HCT116 (cell line): ENCODE data around the gene ASNSD1. TPM values are rescaled to one million over a fixed set of nuclear protein-coding genes. Genes with fewer than 3 reads are reported as not detected.

Source experiments
- ATAC-seq: fragments of 200-7000 bp; cut with Tn5 transposase; 2 replicates; pipeline ENCODE4 v1.9.1; 2020; ENCODE audit warnings: mild to moderate bottlenecking, moderate library complexity
- BruUV-seq: library from RNA; stranded (reverse); fragments of 400-500 nt; replicated peaks from 2 replicates; lab custom pipeline; 2021; lab: Mats Ljungman, UMichigan
- CTCF ChIA-PET: fragments of 300-600 bp; sonication (Branson Sonifier 250); formaldehyde crosslinking; loops from one replicate; lab custom pipeline; 2021; ENCODE audit warnings: antibody characterized with exemption; lab: Charles Lee
- POLR2A ChIA-PET: fragments of 300-600, 350-600 bp; sonication (Branson Sonifier 250); formaldehyde crosslinking; loops from one replicate; lab custom pipeline; 2021; ENCODE audit warnings: antibody characterized with exemption; lab: Charles Lee
- RAD21 ChIA-PET, 2 experiments: fragments of 300-600 bp; sonication (Branson Sonifier 250); formaldehyde crosslinking; loops; one replicate each; lab custom pipeline; 2023; ENCODE audit warnings: low total read pairs in 2 of 2; ENCODE audit not compliant: uncharacterized antibody in 2 of 2, unreplicated experiment in 2 of 2, low non-redundant PET in 1 of 2; lab: Charles Lee
- DNase-seq: peaks from one replicate; pipeline ENCODE4 v3.0.0-alpha.2; 2010; ENCODE audit warnings: low read depth, low spot score
- H2AFZ ChIP-seq: fragments of 200-600 bp; shearing (Covaris generic), sonication (generic); 2 replicates; pipeline ENCODE4 v1.6.1; 2017; ENCODE audit warnings: low read depth, mixed run types, mixed read lengths, antibody characterized with exemption, low read length; ENCODE audit not compliant: poor library complexity, severe bottlenecking
- H3K27ac ChIP-seq: 2 replicates; pipeline ENCODE4 v1.5.1; 2012; ENCODE audit warnings: low read depth, low read length
- H3K27me3 ChIP-seq: fragments of 200-600 bp; sonication (generic); 2 replicates; pipeline ENCODE4 v1.6.1; 2016; ENCODE audit warnings: mixed run types, low read length, mixed read lengths; ENCODE audit not compliant: insufficient read depth
- H3K36me3 ChIP-seq, 2 experiments: fragments of 200-500 bp in 1 of 2; fragments of 200-600 bp in 1 of 2; sonication (Bioruptor generic) in 1 of 2; sonication (generic) in 1 of 2; 2 replicates each; pipeline versions ENCODE4 v1.5.1 to v1.6.1; 2014 to 2016; ENCODE audit warnings: low read length in 2 of 2, inconsistent platforms in 1 of 2, mixed read lengths in 1 of 2, mixed run types in 1 of 2; ENCODE audit not compliant: insufficient read depth in 2 of 2, control insufficient read depth in 1 of 2
- H3K4me1 ChIP-seq, 2 experiments: fragments of 200-600 bp in 1 of 2; sonication (generic) in 1 of 2; 2 replicates each; pipeline versions ENCODE4 v1.5.1 to v1.6.1; 2012 to 2017; ENCODE audit warnings: low read length in 2 of 2, inconsistent platforms in 1 of 2, mild to moderate bottlenecking in 1 of 2, mixed read lengths in 1 of 2, mixed run types in 1 of 2, moderate library complexity in 1 of 2; ENCODE audit not compliant: insufficient read depth in 2 of 2, control insufficient read depth in 1 of 2
- H3K4me2 ChIP-seq: fragments of 200-600 bp; sonication (generic); 2 replicates; pipeline ENCODE4 v1.6.1; 2017; ENCODE audit warnings: mixed run types, low read length, mixed read lengths
- H3K4me3 ChIP-seq, 2 experiments: fragments of 200-600 bp in 1 of 2; sonication (generic) in 1 of 2; replicated peaks in 1 of 2; 2 replicates each; pipeline ENCODE4 v1.5.1; 2011 to 2016; ENCODE audit warnings: low read length in 2 of 2, control low read depth in 1 of 2, low read depth in 1 of 2, mild to moderate bottlenecking in 1 of 2, mixed read lengths in 1 of 2, mixed run types in 1 of 2
- H3K79me2 ChIP-seq: fragments of 200-600 bp; sonication (generic); 2 replicates; pipeline ENCODE4 v1.6.1; 2017; ENCODE audit warnings: mild to moderate bottlenecking, mixed run types, low read length, moderate library complexity, mixed read lengths; ENCODE audit not compliant: insufficient read depth
- H3K9ac ChIP-seq: fragments of 200-600 bp; sonication (generic); 2 replicates; pipeline ENCODE4 v1.6.1; 2016; ENCODE audit warnings: low read length, mixed read lengths
- H3K9me2 ChIP-seq: fragments of 200-600 bp; sonication (generic), shearing (Covaris generic); 2 replicates; pipeline ENCODE4 v1.6.1; 2017; ENCODE audit warnings: mixed run types, mild to moderate bottlenecking, moderate library complexity; ENCODE audit not compliant: insufficient read depth
- H3K9me3 ChIP-seq, 2 experiments: fragments of 200-500 bp in 1 of 2; fragments of 200-600 bp in 1 of 2; sonication (Bioruptor generic) in 1 of 2; sonication (generic) in 1 of 2; 2 replicates each; pipeline ENCODE4 v1.6.1; 2014 to 2017; ENCODE audit warnings: low read length in 2 of 2, mixed read lengths in 2 of 2, inconsistent platforms in 1 of 2, low read depth in 1 of 2, mild to moderate bottlenecking in 1 of 2, mixed run types in 1 of 2, moderate library complexity in 1 of 2; ENCODE audit not compliant: control insufficient read depth in 1 of 2, insufficient read depth in 1 of 2
- H4K20me1 ChIP-seq: fragments of 200-600 bp; sonication (generic), shearing (Covaris generic); 2 replicates; pipeline ENCODE4 v1.6.1; 2017; ENCODE audit warnings: mixed run types, mild to moderate bottlenecking, moderate library complexity; ENCODE audit not compliant: insufficient read depth
- CBX3 ChIP-seq: IDR thresholded peaks from 2 replicates; pipeline ENCODE4 v1.6.1; 2012; ENCODE audit warnings: low read depth
- FOSL1 ChIP-seq: IDR thresholded peaks from 2 replicates; pipeline ENCODE4 v1.6.1; 2012; ENCODE audit warnings: low read depth
- JUND ChIP-seq: IDR thresholded peaks from 2 replicates; pipeline ENCODE4 v1.6.1; 2012
- MAX ChIP-seq: IDR thresholded peaks from 2 replicates; pipeline ENCODE4 v1.6.1; 2012
- SIN3A ChIP-seq: IDR thresholded peaks from 2 replicates; pipeline ENCODE4 v1.6.1; 2012; ENCODE audit warnings: low read depth
- SP1 ChIP-seq: IDR thresholded peaks from 2 replicates; pipeline ENCODE4 v1.6.1; 2012; ENCODE audit warnings: low read depth
- SRF ChIP-seq: IDR thresholded peaks from 2 replicates; pipeline ENCODE4 v1.6.1; 2012; ENCODE audit warnings: low read depth
- intact Hi-C: fragments of 100-400 bp; cut with micrococcal nuclease; formaldehyde crosslinking; loops from 2 replicates; pipeline ENCODE4 v1.10.0; 2022
- total RNA-seq: library from RNA; stranded (reverse); gene quantifications from one replicate; pipeline ENCODE4 v1.2.1, GENCODE V29; 2021; ENCODE audit not compliant: unreplicated experiment
- TF ChIP-seq, protein P1 (sequence below): IDR thresholded peaks from 2 replicates; pipeline ENCODE4 v1.6.1; 2011; ENCODE audit warnings: mild to moderate bottlenecking, low read length, moderate library complexity; ENCODE audit not compliant: insufficient replicate concordance; ENCODE audit errors: extremely low read depth

Gene ASNSD1
- total RNA-seq, 1 experiment from 2014 or later = 33.6 TPM

DNA sequence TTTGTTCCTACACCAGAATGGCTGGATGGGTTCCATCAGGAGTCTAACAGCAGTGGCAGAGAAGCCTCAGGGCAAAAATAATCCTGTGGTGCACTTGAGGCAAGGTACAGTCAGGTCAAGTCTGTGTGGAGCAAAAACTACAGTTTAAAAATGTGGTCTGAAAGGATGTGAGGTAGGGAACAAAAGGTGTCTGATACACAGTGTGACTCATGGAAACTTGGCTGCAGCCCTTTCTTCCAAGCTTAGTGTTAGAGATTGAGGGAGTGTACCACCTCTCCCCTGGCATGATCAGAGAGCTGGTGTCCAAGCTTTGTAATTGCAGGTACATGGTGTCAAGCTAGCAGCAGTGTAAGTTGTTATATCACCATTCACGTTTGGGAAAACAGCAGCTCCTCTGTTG is 22.1 kb downstream of the ASNSD1 start:
- Histone ChIP-seq H3K4me1 (peaks cover 0 to 16% of the 10 kb centered on the region in 2 experiments; a peak in 3 of 4 replicates), H3K9ac (no peak overlapping the region), H3K9me2 (no peaks in the 10 kb centered on the region), H3K9me3 (no peaks in the 10 kb centered on the region), H3K4me3 (no peak overlapping the region), H3K27me3 (no peaks in the 10 kb centered on the region), H4K20me1 (no peaks in the 10 kb centered on the region), H3K4me2 (peak overlapping the region; percentile 27; the same call in 1 of the 2 replicates), H3K27ac (no peak overlapping the region), H3K36me3 (no peaks in the 10 kb centered on the region), H2AFZ (no peak overlapping the region), H3K79me2 (no peaks in the 10 kb centered on the region)
- no TSS peak for BruUV-seq
- POLR2A ChIA-PET = interaction anchor here (1.4 kb wide), 1 partner anchor 79 kb away, joined by 3 read pairs; the partner anchor contains the start of gene OSGEPL1
- TF ChIP-seq SRF (no peak), CBX3 (0 out of 2 replicates have a peak, but pooled peaks have one; percentile 16), JUND (peak; percentile 50; the same call in 1 of the 2 replicates), MAX (peak; percentile 23; the same call in 1 of the 2 replicates), FOSL1 (peak; percentile 52; the same call in 1 of the 2 replicates), SIN3A (no peak), SP1 (0 out of 2 replicates have a peak, but pooled peaks have one; percentile 27)
- CTCF ChIA-PET = interaction anchor here (1.1 to 1.9 kb wide), 3 partner anchors 10 to 22 kb away, joined by 3 to 6 read pairs (median 3); partner anchors contain the start of gene ASNSD1
- intact Hi-C loops = no loop called here
- DNase-seq = peak; percentile 40
- ATAC-seq = peak; percentile 81
- RAD21 ChIA-PET = no interaction called here

GRCh38 chr2:189684811-189685210 is 23.6 kb downstream of the ASNSD1 start:
- Histone ChIP-seq H3K4me3 (no peak overlapping the region), H3K4me2 (no peak overlapping the region), H4K20me1 (no peaks in the 10 kb centered on the region), H3K9ac (no peak overlapping the region), H3K4me1 (peaks cover 0 to 16% of the 10 kb centered on the region in 2 experiments; a peak in 3 of 4 replicates), H3K9me3 (no peaks in the 10 kb centered on the region), H3K27me3 (no peaks in the 10 kb centered on the region), H3K9me2 (no peaks in the 10 kb centered on the region), H3K79me2 (no peaks in the 10 kb centered on the region), H3K36me3 (no peaks in the 10 kb centered on the region), H3K27ac (no peak overlapping the region), H2AFZ (no peak overlapping the region)
- no TSS peak for BruUV-seq
- RAD21 ChIA-PET = no interaction called here
- POLR2A ChIA-PET = no interaction called here
- intact Hi-C loops = no loop called here
- ATAC-seq (no peak), DNase-seq (no peak)
- CTCF ChIA-PET = interaction anchor here (0.9 to 1.4 kb wide), 2 partner anchors 8 to 24 kb away, joined by 3 to 6 read pairs; no protein-coding TSS in a partner anchor
- no peak for TF ChIP-seq JUND
- no peak for TF ChIP-seq SIN3A
- TF ChIP-seq, protein P1, sequence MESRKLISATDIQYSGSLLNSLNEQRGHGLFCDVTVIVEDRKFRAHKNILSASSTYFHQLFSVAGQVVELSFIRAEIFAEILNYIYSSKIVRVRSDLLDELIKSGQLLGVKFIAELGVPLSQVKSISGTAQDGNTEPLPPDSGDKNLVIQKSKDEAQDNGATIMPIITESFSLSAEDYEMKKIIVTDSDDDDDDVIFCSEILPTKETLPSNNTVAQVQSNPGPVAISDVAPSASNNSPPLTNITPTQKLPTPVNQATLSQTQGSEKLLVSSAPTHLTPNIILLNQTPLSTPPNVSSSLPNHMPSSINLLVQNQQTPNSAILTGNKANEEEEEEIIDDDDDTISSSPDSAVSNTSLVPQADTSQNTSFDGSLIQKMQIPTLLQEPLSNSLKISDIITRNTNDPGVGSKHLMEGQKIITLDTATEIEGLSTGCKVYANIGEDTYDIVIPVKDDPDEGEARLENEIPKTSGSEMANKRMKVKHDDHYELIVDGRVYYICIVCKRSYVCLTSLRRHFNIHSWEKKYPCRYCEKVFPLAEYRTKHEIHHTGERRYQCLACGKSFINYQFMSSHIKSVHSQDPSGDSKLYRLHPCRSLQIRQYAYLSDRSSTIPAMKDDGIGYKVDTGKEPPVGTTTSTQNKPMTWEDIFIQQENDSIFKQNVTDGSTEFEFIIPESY = no peak
